CD4-positive, CD25-positive, alpha-beta regulatory T cell (primary cell): ENCODE results near the gene TSPAN31. TPM values are rescaled to one million over a fixed set of nuclear protein-coding genes. Genes with fewer than 3 reads are reported as not detected.
"Not testable (repeated sequence)": the region's sequence is repeated elsewhere in the genome, so short reads cannot be mapped to it uniquely, and the experiment has no call there.

Experiments used
- ATAC-seq, 2 donors: fragments of 150-1000 bp; cut with Tn5 transposase; one replicate each; pipeline ENCODE4 v1.10.0; 2021; ENCODE audit warnings: low read depth in 2 of 2, moderate number of reproducible peaks in 2 of 2, moderate library complexity in 1 of 2
- DNase-seq, 3 donors: peaks; one replicate each; pipeline versions ENCODE4 v3.0.0 to v3.0.0-alpha.2; 2012 to 2022; ENCODE audit warnings: mixed read lengths in 1 of 3
- H3K27ac ChIP-seq: one replicate; pipeline ENCODE4 v1.7.0; 2013; ENCODE audit warnings: mild to moderate bottlenecking, low read length; ENCODE audit not compliant: insufficient read depth, poor library complexity, severe bottlenecking
- H3K27me3 ChIP-seq: one replicate; pipeline ENCODE4 v1.7.0; 2013; ENCODE audit warnings: low read length; ENCODE audit not compliant: control insufficient read depth, insufficient read depth
- H3K36me3 ChIP-seq: one replicate; pipeline ENCODE4 v1.7.0; 2013; ENCODE audit warnings: mild to moderate bottlenecking, low read length, moderate library complexity; ENCODE audit not compliant: control insufficient read depth, insufficient read depth
- H3K4me1 ChIP-seq: 2 replicates; pipeline ENCODE4 v1.7.0; 2013; ENCODE audit warnings: mild to moderate bottlenecking, low read length; ENCODE audit not compliant: insufficient read depth, control insufficient read depth, poor library complexity, severe bottlenecking
- H3K4me3 ChIP-seq: one replicate; pipeline ENCODE4 v1.7.0; 2013; ENCODE audit warnings: low read depth, mild to moderate bottlenecking, low read length, moderate library complexity
- H3K9me3 ChIP-seq, 2 experiments: 1 replicate in 1 of 2; 2 replicates in 1 of 2; pipeline ENCODE4 v1.7.0; 2013; ENCODE audit warnings: low read length in 2 of 2, mild to moderate bottlenecking in 1 of 2, moderate library complexity in 1 of 2; ENCODE audit not compliant: control insufficient read depth in 2 of 2
- H3K27ac Mint-ChIP-seq, 3 donors: one replicate each; pipeline ENCODE4 v1.8.0; 2020 to 2022; ENCODE audit warnings: mild to moderate bottlenecking in 3 of 3, mixed read lengths in 3 of 3, moderate library complexity in 2 of 3
- H3K27me3 Mint-ChIP-seq: one replicate; pipeline ENCODE4 v1.8.0; 2022; ENCODE audit warnings: mild to moderate bottlenecking, mixed read lengths
- H3K36me3 Mint-ChIP-seq: one replicate; pipeline ENCODE4 v1.8.0; 2020; ENCODE audit warnings: mixed read lengths
- H3K4me1 Mint-ChIP-seq, 4 donors: one replicate each; pipeline ENCODE4 v1.8.0; 2020 to 2022; ENCODE audit warnings: mixed read lengths in 4 of 4, mild to moderate bottlenecking in 1 of 4
- H3K4me3 Mint-ChIP-seq, 4 donors: one replicate each; pipeline ENCODE4 v1.8.0; 2020 to 2022; ENCODE audit warnings: mild to moderate bottlenecking in 4 of 4, mixed read lengths in 4 of 4, moderate library complexity in 3 of 4
- H3K9me3 Mint-ChIP-seq, 7 donors: one replicate each; pipeline ENCODE4 v1.8.0; 2020 to 2022; ENCODE audit warnings: mixed read lengths in 7 of 7, mild to moderate bottlenecking in 3 of 7, moderate library complexity in 2 of 7
- polyA plus RNA-seq, 4 donors: library from polyadenylated mRNA; unstranded; fragments of 300-500 nt; fragmentation: Illumina TruSeq; gene quantifications; one replicate each; pipeline ENCODE4 v1.2.3, GENCODE V29; 2021
- total RNA-seq: library from RNA; stranded (reverse); gene quantifications from one replicate; pipeline ENCODE4 v1.2.3, GENCODE V29; 2022

The TSPAN31 gene
- total and polyA plus RNA-seq, 5 donors from 2014 or later = 8.7 to 48.9 (median 38.9) TPM

DNA sequence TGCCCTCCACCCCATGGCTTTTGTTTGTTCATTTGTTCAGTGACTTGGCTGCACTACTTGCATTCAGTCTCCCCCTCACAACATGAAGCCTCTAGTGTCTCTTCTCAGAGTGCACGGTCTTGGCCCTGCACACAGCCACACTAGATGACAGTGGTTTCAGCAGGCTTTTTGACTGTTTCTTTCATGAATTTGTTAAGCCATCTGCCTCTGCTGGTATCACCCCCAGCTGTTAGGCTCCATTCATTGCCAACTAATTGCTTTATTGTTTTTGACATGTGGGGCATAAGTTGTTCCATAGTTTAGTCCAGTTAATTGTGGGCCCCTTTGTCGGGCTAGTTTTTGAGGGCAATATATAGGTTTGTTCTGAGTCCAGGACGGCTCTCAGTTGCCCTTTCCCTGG is 32.1 kb upstream of the TSPAN31 start:
- DNase-seq = no peak
- no peak overlapping the region for H3K27ac Mint-ChIP-seq

DNA sequence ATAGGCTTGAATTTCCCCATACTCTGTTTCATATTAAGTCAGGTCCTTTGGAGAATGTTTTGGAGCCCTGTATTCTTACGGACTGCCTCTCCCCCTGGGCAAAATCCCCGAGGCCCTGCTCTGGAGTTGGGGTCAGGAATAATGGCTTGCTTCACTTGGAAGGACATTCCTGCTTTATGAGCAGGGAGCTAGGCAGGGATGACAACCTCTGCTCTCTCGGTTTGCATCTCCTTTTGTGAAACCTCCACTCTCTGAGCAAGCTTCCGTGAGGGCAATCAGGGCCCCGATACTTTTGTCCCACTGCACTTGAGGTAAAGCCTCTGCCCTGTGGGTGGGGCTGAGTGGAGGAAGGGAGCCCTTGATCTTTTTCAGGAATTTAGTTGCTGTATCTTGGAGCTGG is 31.6 kb upstream of the TSPAN31 start:
- peaks cover 27% of the 10 kb centered on the region for H3K36me3 Mint-ChIP-seq
- H3K9me3 Mint-ChIP-seq = peaks cover 0 to 2% (median 0%) of the 10 kb centered on the region in 7 donors
- Histone ChIP-seq H3K27me3 (no peaks in the 10 kb centered on the region), H3K4me3 (no peak overlapping the region), H3K9me3 (no peaks in the 10 kb centered on the region), H3K36me3 (peaks cover 46% of the 10 kb centered on the region), H3K27ac (no peak overlapping the region), H3K4me1 (no peaks in the 10 kb centered on the region)
- H3K27me3 Mint-ChIP-seq = no peaks in the 10 kb centered on the region
- ATAC-seq (no peak), DNase-seq (no peak)
- no peak overlapping the region for H3K27ac Mint-ChIP-seq
- no peak overlapping the region for H3K4me3 Mint-ChIP-seq
- H3K4me1 Mint-ChIP-seq = peaks cover 14 to 17% (median 16%) of the 10 kb centered on the region in 4 donors

More for the DNA sequence above, 32.1 kb upstream of the TSPAN31 start:
- Mint-ChIP-seq H3K36me3 (peaks cover 22% of the 10 kb centered on the region), H3K27me3 (no peaks in the 10 kb centered on the region), H3K4me3 (no peak overlapping the region), H3K9me3 (peaks cover 0 to 2% (median 0%) of the 10 kb centered on the region in 7 donors), H3K4me1 (peaks cover 14 to 18% (median 17%) of the 10 kb centered on the region in 4 donors)
- Histone ChIP-seq H3K4me1 (no peaks in the 10 kb centered on the region), H3K36me3 (peaks cover 41% of the 10 kb centered on the region), H3K9me3 (no peaks in the 10 kb centered on the region), H3K27me3 (no peaks in the 10 kb centered on the region), H3K27ac (no peak overlapping the region), H3K4me3 (no peak overlapping the region)
- ATAC-seq = no peak

DNA sequence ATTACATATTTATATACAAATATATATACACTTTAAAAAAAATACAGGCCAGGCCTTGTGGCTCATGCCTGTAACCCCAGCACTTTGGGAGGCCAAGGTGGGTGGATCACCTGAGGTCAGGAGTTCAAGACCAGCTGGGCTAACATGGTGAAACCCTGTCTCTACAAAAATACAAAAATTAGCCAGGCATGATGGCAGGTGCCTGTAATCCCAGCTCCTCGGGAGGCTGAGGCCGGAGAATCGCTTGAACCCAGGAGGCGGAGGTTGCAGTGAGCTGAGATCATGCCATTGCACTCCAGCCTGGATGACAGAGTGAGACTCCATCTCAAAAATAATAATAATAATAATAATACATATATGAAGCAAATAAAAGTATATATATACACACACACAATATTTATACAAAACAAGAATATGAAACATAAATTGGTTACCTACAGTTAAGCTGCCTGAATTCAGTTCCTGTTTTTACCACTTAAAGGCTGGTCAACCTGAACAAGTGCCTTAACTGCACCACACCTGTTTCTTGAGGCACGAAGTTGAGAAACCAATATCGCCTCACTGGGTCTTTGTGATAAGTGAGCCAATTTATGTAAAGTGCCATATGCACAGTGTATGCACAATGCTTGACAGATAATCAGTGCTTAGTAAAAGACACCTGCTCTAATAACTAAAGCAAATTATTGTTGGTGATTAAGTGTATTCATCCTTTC is 29.6 kb upstream of the TSPAN31 start:
- not testable (repeated sequence) for H3K27me3 Mint-ChIP-seq, H3K27ac Mint-ChIP-seq, H3K4me3 ChIP-seq, H3K4me3 Mint-ChIP-seq, H3K4me1 ChIP-seq, ATAC-seq, H3K27me3 ChIP-seq, H3K27ac ChIP-seq, H3K9me3 Mint-ChIP-seq, H3K9me3 ChIP-seq, H3K4me1 Mint-ChIP-seq, DNase-seq
- H3K36me3 Mint-ChIP-seq = peaks cover 31% of the 10 kb centered on the region
- H3K36me3 ChIP-seq = peaks cover 63% of the 10 kb centered on the region

DNA sequence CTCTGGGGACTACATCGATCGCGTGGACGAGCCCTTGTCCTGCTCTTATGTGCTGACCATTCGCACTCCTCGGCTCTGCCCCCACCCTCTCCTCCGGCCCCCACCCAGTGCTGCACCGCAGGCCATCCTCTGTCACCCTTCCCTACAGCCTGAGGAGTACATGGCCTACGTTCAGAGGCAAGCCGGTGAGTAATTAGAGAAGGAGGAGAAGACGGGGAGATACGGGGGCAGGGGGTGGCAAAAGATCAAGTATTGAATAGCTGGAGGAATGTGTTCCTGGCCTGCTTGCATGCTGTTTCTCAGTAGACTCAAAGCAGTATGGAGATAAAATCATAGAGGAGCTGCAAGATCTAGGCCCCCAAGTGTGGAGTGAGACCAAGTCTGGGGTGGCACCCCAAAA is 29.1 kb upstream of the TSPAN31 start:
- H3K36me3 Mint-ChIP-seq = peaks cover 27% of the 10 kb centered on the region

DNA sequence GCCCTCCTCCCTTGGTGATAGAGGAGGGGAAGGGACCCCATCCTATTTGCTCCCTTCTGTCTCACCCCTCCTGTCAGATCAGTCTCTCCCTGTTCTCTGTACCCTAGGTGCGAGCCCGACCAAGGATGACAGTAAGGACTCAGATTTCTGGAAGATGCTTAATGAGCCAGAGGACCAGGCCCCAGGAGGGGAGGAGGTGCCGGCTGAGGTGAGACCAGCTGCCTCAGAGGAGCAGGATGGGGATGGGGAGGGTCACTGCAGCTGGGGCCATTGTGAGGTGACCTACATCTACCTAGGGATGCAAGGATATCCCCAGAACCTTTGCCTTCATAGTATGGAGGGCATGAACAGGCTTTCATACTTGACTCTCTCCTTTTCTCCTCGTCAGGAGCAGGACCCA is 28.5 kb upstream of the TSPAN31 start:
- H3K4me1 ChIP-seq = no peaks in the 10 kb centered on the region
- H3K36me3 ChIP-seq = peaks cover 70% of the 10 kb centered on the region
- H3K9me3 Mint-ChIP-seq = peaks cover 0 to 2% (median 0%) of the 10 kb centered on the region in 7 donors
- H3K27me3 ChIP-seq = no peaks in the 10 kb centered on the region
- DNase-seq (no peak), ATAC-seq (no peak)
- no peaks in the 10 kb centered on the region for H3K9me3 ChIP-seq
- H3K4me1 Mint-ChIP-seq = peaks cover 3 to 5% (median 4%) of the 10 kb centered on the region in 4 donors
- no peak overlapping the region for H3K4me3 ChIP-seq
- H3K27ac ChIP-seq = no peak overlapping the region
- peak overlapping the region in 2 of 3 donors; percentile 23 to 31 for H3K27ac Mint-ChIP-seq
- H3K36me3 Mint-ChIP-seq = peaks cover 24% of the 10 kb centered on the region
- H3K4me3 Mint-ChIP-seq = no peak overlapping the region
- H3K27me3 Mint-ChIP-seq = no peaks in the 10 kb centered on the region

More for the DNA sequence above, 29.1 kb upstream of the TSPAN31 start:
- no peaks in the 10 kb centered on the region for H3K27me3 ChIP-seq
- Mint-ChIP-seq H3K4me1 (peaks cover 3 to 8% (median 6%) of the 10 kb centered on the region in 4 donors), H3K27ac (peak overlapping the region in 2 of 3 donors; percentile 31 to 83), H3K4me3 (no peak overlapping the region), H3K9me3 (peaks cover 0 to 2% (median 0%) of the 10 kb centered on the region in 7 donors), H3K27me3 (no peaks in the 10 kb centered on the region)
- no peaks in the 10 kb centered on the region for H3K9me3 ChIP-seq
- no peak overlapping the region for H3K27ac ChIP-seq
- ATAC-seq (no peak), DNase-seq (no peak)
- H3K36me3 ChIP-seq = peaks cover 67% of the 10 kb centered on the region
- H3K4me1 ChIP-seq = no peaks in the 10 kb centered on the region
- H3K4me3 ChIP-seq = no peak overlapping the region

DNA sequence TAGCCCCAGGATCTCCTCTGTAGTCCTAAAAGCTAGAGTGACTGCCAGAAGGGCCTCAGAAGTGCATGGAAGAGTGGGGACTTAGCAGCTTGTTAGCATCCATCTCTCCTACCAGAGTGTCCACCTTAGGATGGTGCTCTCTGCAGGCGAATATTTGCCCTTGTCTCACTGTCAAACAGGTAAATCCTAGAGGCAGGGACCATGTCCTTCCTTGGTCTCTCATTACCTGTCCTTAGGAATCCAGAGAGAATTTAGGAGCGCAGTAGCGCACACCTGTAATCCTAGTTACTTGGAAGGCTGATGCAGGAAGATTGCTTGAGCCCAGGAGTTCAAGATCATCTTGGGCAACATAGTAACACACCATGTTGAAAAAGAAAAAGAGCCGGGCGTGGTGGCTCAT is 27.7 kb upstream of the TSPAN31 start:
- peaks cover 5% of the 10 kb centered on the region for H3K27me3 Mint-ChIP-seq
- H3K27ac ChIP-seq = no peak overlapping the region
- no peak overlapping the region for H3K4me3 Mint-ChIP-seq
- H3K4me1 ChIP-seq = no peaks in the 10 kb centered on the region
- peaks cover 0 to 2% (median under 1%) of the 10 kb centered on the region in 4 donors for H3K4me1 Mint-ChIP-seq
- no peaks in the 10 kb centered on the region for H3K9me3 Mint-ChIP-seq
- DNase-seq = no peak
- H3K4me3 ChIP-seq = no peak overlapping the region
- H3K36me3 ChIP-seq = peaks cover 67% of the 10 kb centered on the region
- H3K27me3 ChIP-seq = no peaks in the 10 kb centered on the region
- H3K9me3 ChIP-seq = no peaks in the 10 kb centered on the region
- H3K36me3 Mint-ChIP-seq = peaks cover 15% of the 10 kb centered on the region
- no peak overlapping the region for H3K27ac Mint-ChIP-seq
- ATAC-seq = no peak

DNA sequence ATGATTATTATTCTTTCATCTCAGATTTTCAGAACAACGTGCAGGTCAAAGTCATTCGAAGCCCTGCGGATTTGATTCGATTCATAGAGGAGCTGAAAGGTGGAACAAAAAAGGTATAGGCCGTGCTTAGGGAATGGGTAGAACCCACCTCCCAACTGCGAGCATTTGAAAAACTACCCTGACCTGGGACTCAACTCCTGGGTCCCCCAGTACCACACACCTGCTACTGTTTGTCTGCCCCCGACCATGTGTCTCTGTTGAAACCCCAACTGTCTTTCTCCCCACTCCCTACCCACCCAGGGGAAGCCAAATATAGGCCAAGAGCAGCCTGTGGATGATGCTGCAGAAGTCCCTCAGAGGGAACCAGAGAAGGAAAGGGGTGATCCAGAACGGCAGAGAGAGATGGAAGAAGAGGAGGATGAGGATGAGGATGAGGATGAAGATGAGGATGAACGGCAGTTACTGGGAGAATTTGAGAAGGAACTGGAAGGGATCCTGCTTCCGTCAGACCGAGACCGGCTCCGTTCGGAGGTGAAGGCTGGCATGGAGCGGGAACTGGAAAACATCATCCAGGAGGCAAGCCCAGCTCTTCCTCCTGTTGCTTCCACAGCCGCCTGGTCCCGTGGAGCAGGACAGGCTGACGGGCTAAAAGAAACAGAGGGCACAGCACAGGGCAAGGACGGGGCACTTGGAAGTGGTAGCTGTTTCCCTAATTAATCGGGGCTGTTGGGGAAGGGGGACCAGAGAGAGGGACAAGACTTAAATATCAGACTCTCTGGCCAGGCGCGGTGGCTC is 26.8 kb upstream of the TSPAN31 start:
- H3K27me3 ChIP-seq = no peaks in the 10 kb centered on the region
- H3K27ac Mint-ChIP-seq = no peak overlapping the region
- DNase-seq (no peak), ATAC-seq (no peak)
- no peaks in the 10 kb centered on the region for H3K9me3 Mint-ChIP-seq
- no peak overlapping the region for H3K4me3 ChIP-seq
- H3K4me1 Mint-ChIP-seq = peaks cover 0 to 7% (median 0%) of the 10 kb centered on the region in 4 donors
- no peak overlapping the region for H3K4me3 Mint-ChIP-seq
- H3K27me3 Mint-ChIP-seq = peaks cover 5% of the 10 kb centered on the region
- H3K4me1 ChIP-seq = no peaks in the 10 kb centered on the region
- peaks cover 61% of the 10 kb centered on the region for H3K36me3 ChIP-seq
- no peak overlapping the region for H3K27ac ChIP-seq
- H3K9me3 ChIP-seq = no peaks in the 10 kb centered on the region
- H3K36me3 Mint-ChIP-seq = peaks cover 15% of the 10 kb centered on the region
